SU-DHL-6 (cell line): ENCODE results near the gene GRAP2.

Experiments
- H2AFZ ChIP-seq: fragments of 200-600 bp; sonication (generic); 2 replicates; pipeline ENCODE4 v1.6.1; 2014; ENCODE audit warnings: low read depth, mild to moderate bottlenecking, moderate library complexity, mixed read lengths, antibody characterized with exemption, low read length; ENCODE audit not compliant: severe bottlenecking
- H3F3A ChIP-seq: fragments of 200-600 bp; shearing (Covaris generic); 2 replicates; pipeline ENCODE4 v1.6.0; 2016; ENCODE audit warnings: antibody characterized with exemption, mild to moderate bottlenecking; ENCODE audit not compliant: insufficient read depth
- H3K27ac ChIP-seq: fragments of 200-600 bp; sonication (generic); 2 replicates; pipeline ENCODE4 v1.5.1; 2016; ENCODE audit warnings: low read depth, mild to moderate bottlenecking, low read length, moderate library complexity, mixed read lengths
- H3K27me3 ChIP-seq: fragments of 200-600 bp; sonication (generic), shearing (Covaris generic); 2 replicates; pipeline ENCODE4 v1.6.0; 2014; ENCODE audit warnings: mild to moderate bottlenecking, low read length
- H3K36me3 ChIP-seq: fragments of 200-600 bp; sonication (generic); 2 replicates; pipeline ENCODE4 v1.6.1; 2014; ENCODE audit warnings: mild to moderate bottlenecking, low read length, mixed read lengths
- H3K4me2 ChIP-seq: fragments of 300-600, 200-600 bp; shearing (Covaris generic), sonication (generic); 2 replicates; pipeline ENCODE4 v1.6.0; 2014; ENCODE audit warnings: low read length, low read depth, mild to moderate bottlenecking; ENCODE audit not compliant: poor library complexity, severe bottlenecking
- H3K4me3 ChIP-seq: fragments of 200-600 bp; sonication (generic); 2 replicates; pipeline ENCODE4 v1.5.1; 2014; ENCODE audit warnings: antibody characterized with exemption, low read length, mild to moderate bottlenecking, mixed read lengths; ENCODE audit not compliant: insufficient read depth, poor library complexity, severe bottlenecking
- H3K79me2 ChIP-seq: fragments of 200-600 bp; sonication (generic); 2 replicates; pipeline ENCODE4 v1.6.1; 2014; ENCODE audit warnings: mild to moderate bottlenecking, low read length, moderate library complexity; ENCODE audit not compliant: insufficient read depth
- H3K9ac ChIP-seq: fragments of 200-600 bp; sonication (generic); 2 replicates; pipeline ENCODE4 v1.7.0; 2014; ENCODE audit warnings: mild to moderate bottlenecking, low read length
- H3K9me2 ChIP-seq: fragments of 200-600 bp; sonication (generic); replicated peaks from 2 replicates; pipeline ENCODE4 v1.6.1; 2014; ENCODE audit warnings: low read length; ENCODE audit not compliant: insufficient read depth
- H3K9me3 ChIP-seq: fragments of 200-600 bp; sonication (generic); 2 replicates; pipeline ENCODE4 v1.6.1; 2014; ENCODE audit warnings: low read length, mixed read lengths; ENCODE audit not compliant: insufficient read depth
- H4K20me1 ChIP-seq: fragments of 200-600 bp; sonication (generic); 2 replicates; pipeline ENCODE4 v1.6.1; 2014; ENCODE audit warnings: low read depth, mild to moderate bottlenecking, antibody characterized with exemption, low read length, moderate library complexity, mixed read lengths
- EZH2phosphoT487 ChIP-seq: fragments of 200-600 bp; sonication (generic), shearing (Covaris generic); conservative IDR thresholded peaks from 2 replicates; pipeline ENCODE4 v1.6.1; 2018; ENCODE audit warnings: mild to moderate bottlenecking, antibody characterized with exemption, low read length, moderate library complexity, mixed read lengths
- TF ChIP-seq, protein P1 (sequence below): fragments of 200-600 bp; sonication (generic); IDR thresholded peaks from one replicate; pipeline ENCODE4 v1.5.1; 2017; ENCODE audit warnings: antibody characterized with exemption, mild to moderate bottlenecking, low read length, moderate library complexity; ENCODE audit not compliant: insufficient read depth, poor library complexity, severe bottlenecking

Gene GRAP2

DNA sequence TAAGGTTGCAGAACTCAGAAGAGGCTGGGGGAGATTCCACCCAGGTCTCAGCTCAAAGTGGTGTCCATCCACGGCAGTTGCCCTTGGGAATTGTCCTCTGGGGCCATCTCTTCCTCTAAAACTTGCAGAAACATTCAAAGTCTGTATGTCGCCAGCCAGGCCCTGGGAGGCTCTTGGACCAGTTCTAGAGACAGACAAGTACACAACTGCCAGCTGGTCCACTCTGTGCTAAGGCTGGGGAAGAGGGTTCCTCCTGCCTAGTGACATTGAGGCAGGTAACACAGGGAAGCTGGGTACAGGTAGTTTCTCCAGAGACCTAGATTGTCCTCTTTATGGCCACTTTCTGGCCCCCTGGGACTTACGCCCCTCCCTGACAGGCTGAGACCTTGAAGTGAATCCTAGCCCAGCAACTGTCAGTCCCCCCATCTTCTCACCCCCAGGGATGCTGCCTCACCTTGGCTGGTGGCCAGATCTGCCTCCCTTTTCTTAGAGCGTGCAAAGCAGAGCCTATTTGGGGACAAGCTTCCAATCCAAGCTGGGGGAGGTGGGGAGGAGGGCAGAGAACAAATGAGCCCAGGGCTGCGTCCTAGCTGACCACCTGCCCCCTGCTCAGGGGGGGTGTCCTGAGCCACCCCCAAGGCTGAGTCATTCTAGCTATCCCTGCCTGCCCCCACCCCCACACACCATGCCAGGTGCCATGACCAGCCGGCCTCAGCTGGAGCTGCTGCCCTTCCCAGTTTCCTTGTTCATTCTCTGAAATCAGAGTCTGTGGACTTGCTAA is 102.2 kb downstream of the GRAP2 start:
- H3K9me3 ChIP-seq, result no peaks in the 10 kb centered on the region
- H3K9me2 ChIP-seq, result no peaks in the 10 kb centered on the region
- no peak overlapping the region for H2AFZ ChIP-seq
- H3K27me3 ChIP-seq, result no peaks in the 10 kb centered on the region
- H3K9ac ChIP-seq, result no peak overlapping the region
- H3K4me3 ChIP-seq, result no peak overlapping the region
- H3K27ac ChIP-seq, result no peak overlapping the region
- H4K20me1 ChIP-seq, result no peaks in the 10 kb centered on the region
- H3K36me3 ChIP-seq, result no peaks in the 10 kb centered on the region
- no peaks in the 10 kb centered on the region for H3K79me2 ChIP-seq
- TF ChIP-seq EZH2phosphoT487, result no peak
- TF ChIP-seq, protein P1, sequence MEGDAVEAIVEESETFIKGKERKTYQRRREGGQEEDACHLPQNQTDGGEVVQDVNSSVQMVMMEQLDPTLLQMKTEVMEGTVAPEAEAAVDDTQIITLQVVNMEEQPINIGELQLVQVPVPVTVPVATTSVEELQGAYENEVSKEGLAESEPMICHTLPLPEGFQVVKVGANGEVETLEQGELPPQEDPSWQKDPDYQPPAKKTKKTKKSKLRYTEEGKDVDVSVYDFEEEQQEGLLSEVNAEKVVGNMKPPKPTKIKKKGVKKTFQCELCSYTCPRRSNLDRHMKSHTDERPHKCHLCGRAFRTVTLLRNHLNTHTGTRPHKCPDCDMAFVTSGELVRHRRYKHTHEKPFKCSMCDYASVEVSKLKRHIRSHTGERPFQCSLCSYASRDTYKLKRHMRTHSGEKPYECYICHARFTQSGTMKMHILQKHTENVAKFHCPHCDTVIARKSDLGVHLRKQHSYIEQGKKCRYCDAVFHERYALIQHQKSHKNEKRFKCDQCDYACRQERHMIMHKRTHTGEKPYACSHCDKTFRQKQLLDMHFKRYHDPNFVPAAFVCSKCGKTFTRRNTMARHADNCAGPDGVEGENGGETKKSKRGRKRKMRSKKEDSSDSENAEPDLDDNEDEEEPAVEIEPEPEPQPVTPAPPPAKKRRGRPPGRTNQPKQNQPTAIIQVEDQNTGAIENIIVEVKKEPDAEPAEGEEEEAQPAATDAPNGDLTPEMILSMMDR, result no peak
- no peaks in the 10 kb centered on the region for H3F3A ChIP-seq
- H3K4me2 ChIP-seq, result no peak overlapping the region

GRCh38 chr22:40004836-40005235 is 104.0 kb downstream of the GRAP2 start:
- no peaks in the 10 kb centered on the region for H3K9me2 ChIP-seq
- no peaks in the 10 kb centered on the region for H4K20me1 ChIP-seq
- no peak overlapping the region for H3K4me2 ChIP-seq
- no peak overlapping the region for H2AFZ ChIP-seq
- no peaks in the 10 kb centered on the region for H3K36me3 ChIP-seq
- no peaks in the 10 kb centered on the region for H3K79me2 ChIP-seq
- no peak overlapping the region for H3K9ac ChIP-seq
- no peaks in the 10 kb centered on the region for H3K9me3 ChIP-seq
- H3K4me3 ChIP-seq, result no peak overlapping the region
- no peaks in the 10 kb centered on the region for H3F3A ChIP-seq
- no peaks in the 10 kb centered on the region for H3K27me3 ChIP-seq
- H3K27ac ChIP-seq, result no peak overlapping the region
- no peak for TF ChIP-seq EZH2phosphoT487
- TF ChIP-seq, protein P1, result no peak

GRCh38 chr22:40006641-40007040 is 105.8 kb downstream of the GRAP2 start:
- no peak overlapping the region for H2AFZ ChIP-seq
- TF ChIP-seq EZH2phosphoT487, result no peak
- TF ChIP-seq, protein P1, result no peak
- no peaks in the 10 kb centered on the region for H3K9me3 ChIP-seq
- no peaks in the 10 kb centered on the region for H3F3A ChIP-seq
- no peaks in the 10 kb centered on the region for H3K36me3 ChIP-seq
- no peaks in the 10 kb centered on the region for H3K9me2 ChIP-seq
- H3K79me2 ChIP-seq, result no peaks in the 10 kb centered on the region
- no peak overlapping the region for H3K4me2 ChIP-seq
- H4K20me1 ChIP-seq, result no peaks in the 10 kb centered on the region
- no peak overlapping the region for H3K4me3 ChIP-seq
- H3K27ac ChIP-seq, result no peak overlapping the region
- H3K9ac ChIP-seq, result no peak overlapping the region
- no peaks in the 10 kb centered on the region for H3K27me3 ChIP-seq
